ENCODE results near the gene TAF6L.
"Not testable (repeated sequence)": the region's sequence is repeated elsewhere in the genome, so short reads cannot be mapped to it uniquely, and the experiment has no call there.

Gene TAF6L

DNA sequence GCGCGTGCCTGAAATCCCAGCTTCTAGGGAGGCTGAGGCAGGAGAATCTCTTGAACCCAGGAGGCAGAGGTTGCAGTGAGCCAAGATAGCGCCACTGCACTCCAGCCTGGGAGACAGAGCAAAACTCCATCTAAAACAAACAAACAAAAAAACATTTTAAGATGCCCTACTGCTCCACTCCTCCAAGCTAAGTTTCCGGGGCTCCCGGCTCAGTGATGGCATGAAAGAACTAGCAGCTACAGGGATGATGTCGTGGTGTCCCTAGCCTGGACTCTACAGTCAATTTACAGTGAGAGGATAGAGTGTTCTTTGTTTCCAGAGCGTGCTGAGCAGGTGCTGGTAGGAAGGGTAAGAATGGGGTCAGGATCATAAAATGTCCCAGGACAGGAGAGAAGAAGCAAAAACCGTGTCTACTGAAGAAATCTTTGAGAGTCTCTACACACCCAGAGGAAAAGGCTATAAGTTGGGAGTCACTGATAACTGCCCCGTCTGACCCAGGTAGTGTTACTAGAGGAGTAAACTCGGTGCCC lies 16.0 kb upstream of the TAF6L start:
- no peak for DNase-seq (ENCODE audit: extremely low read depth in 1 of 2, low read depth in 1 of 2)

DNA sequence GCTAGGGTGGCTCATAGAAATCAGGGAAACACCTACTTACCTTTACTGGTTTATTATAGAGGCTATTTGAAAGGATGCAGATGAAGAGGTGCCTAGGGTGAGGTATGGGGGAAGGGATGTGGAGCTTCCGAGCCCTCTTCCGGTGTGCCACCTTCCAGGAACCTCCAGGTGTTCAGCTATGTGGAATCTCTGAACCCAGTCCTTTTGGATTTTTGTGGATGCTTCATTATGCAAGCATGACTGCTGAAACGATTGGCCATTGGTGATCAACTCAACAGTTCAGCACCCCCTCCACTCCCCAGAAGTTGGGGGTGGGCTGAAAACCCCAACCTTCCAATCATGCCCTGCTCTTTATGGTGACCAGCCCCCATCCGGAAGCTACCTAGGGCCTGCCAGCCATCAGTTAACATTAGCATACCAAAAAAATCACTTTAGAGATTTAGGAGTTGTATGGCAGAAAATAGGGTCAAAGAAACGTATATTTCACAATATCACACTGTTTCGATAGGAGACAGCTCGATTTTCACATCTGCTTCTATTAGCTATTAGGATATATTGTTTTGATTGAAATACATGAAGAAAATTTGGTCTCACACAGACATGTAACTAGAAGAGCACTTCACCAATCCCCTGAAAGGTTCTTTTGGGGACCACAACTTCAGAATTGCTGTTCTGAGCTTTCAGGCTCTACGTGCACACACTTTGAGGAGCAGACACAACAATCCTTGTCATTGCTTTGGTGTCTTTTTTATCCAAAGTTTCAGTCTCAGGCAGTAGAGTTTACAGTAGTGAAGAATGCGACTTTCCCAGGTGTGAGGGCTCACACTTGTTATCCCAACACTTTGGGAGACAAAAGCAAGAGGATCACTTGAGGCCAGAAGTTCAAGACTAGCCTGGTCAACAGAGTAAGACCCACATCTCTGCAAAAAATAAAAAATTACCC lies 13.1 kb upstream of the TAF6L start:
- no peak for DNase-seq (ENCODE audit: extremely low read depth in 1 of 2, low read depth in 1 of 2)

DNA sequence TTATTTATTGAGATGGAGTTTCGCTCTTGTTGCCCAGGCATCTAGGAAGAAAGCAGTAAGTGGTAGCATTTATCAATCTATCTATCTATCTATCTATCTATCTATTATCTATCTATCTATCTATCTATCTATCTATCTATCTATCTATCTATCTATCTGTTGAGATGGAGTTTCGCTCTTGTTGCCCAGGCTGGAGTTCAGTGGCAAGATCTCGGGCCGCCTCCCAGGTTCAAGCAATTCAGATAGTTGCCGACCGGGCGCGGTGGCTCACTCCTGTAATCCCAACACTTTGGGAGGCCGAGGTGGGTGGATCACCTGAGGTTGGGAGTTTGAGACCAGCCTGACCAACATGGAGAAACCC lies 10.3 kb upstream of the TAF6L start:
- not testable (repeated sequence) for DNase-seq (ENCODE audit: extremely low read depth in 1 of 2, low read depth in 1 of 2)

DNA sequence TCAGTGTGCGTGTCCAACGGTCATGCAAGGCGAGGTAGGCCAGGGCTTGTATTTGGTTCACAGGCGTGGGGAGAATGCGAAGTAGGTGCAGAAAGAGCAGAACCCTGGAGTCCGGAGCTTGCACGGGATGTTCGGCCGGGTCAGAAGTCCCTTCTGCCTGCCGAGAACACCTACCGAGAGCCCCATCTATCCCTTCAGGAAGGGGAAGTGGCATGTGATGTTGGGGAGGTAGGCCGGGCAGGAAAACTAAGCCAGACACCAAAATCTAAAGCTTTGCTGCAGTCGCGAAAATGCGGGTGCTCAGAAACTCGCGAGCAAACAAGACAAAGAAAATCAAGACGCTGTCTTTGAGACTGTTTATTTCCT lies 435 bp upstream of the TAF6L start:
- DNase-seq (ENCODE audit: extremely low read depth in 1 of 2, low read depth in 1 of 2) = no peak

DNA sequence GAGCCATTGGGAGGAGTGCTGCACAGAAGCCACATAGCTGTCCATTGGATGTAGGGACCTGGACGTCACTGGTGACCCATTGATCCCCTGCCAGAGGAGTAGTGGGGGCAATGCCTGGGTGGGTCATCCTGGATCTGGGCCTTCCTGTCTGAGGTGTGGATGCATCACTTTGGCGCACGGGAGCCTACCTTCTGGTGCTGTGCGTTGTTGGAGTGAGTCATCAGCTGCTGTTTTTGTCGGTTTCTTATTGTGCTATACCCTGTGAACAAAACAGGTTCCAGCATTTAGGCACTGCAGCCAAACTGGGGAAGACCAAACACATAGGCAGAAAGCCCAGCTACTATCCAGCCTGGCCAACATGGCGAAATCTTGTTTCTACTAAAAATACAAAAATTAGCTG lies 3.2 kb downstream of the TAF6L start:
- DNase-seq (ENCODE audit: extremely low read depth in 1 of 2, low read depth in 1 of 2) = no peak

DNA sequence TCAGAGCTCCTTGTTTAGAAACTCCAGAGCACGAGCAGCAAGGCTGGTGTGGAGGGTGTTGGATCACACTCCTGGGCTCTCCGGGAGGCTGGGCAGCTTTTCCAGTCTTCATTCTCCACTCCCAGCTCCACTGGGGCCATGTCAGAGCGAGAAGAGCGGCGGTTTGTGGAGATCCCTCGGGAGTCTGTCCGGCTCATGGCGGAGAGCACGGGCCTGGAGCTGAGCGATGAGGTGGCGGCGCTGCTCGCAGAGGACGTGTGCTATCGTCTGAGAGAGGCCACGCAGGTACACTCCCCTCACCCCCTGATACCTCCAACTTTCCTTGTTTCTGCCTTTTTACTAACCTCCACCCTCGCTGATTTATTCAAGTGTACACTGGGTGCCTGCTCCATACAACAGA lies 4.5 kb downstream of the TAF6L start:
- no peak for DNase-seq (ENCODE audit: extremely low read depth in 1 of 2, low read depth in 1 of 2)

DNA sequence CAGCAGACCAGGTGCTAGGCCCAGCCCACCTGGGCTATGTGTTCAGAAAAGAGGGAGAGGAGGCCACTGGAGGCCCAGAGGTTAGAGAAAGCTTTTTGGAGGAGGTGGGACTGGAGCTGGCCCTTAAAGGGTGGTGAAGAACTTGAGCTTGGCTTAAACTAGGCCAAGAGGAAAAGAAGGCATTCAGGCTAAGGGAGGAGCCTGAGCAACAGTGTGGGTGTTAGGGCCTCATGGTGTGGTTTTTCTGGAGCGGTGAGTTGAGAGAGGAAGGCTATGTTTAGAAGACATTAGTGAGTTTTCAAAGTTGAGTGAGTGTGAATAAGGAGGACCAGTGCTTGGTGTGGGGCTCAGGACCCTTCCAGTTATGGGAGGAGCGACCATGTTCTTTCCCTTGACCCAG lies 6.2 kb downstream of the TAF6L start:
- no peak for DNase-seq (ENCODE audit: extremely low read depth in 1 of 2, low read depth in 1 of 2)

DNA sequence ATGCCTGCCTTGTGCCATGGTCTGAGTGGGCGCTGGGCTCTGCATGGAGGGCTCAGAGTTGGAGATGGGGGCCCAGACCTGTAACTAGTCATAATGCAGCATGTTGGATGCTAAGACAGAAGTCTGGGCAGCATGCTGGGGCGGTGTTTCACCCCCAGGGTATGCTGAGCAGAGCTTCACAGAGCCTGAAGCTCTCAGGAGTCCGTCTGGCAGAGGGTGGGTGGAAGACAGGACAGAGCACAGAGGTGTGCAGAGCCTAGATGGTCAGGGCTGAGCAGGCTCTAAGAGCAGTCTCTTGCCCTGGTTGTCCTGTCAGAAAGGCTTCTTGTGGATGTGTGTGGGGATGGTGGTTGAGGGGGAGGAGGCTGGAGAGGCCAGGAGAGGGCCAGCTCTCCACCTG lies 7.2 kb downstream of the TAF6L start:
- no peak for DNase-seq (ENCODE audit: extremely low read depth in 1 of 2, low read depth in 1 of 2)

DNA sequence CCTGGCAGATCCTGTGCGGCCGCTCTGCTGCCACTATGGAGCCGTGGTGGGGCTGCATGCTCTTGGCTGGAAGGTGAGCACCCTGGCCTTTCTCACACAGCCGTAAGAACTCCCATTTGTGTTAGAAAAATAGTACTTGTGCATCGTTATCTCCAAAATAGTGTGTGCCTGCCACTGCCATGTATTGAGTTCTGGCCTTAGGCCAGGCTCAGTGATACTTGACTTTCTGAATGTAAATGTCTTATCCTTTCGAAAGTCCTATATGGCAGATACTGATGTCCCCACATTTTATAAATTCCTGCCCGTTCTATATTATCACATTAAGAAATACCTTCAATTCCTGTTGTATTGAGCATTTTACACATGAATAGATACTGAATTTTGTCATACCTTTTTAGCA lies 11.6 kb downstream of the TAF6L start:
- no peak for DNase-seq (ENCODE audit: extremely low read depth in 1 of 2, low read depth in 1 of 2)

DNA sequence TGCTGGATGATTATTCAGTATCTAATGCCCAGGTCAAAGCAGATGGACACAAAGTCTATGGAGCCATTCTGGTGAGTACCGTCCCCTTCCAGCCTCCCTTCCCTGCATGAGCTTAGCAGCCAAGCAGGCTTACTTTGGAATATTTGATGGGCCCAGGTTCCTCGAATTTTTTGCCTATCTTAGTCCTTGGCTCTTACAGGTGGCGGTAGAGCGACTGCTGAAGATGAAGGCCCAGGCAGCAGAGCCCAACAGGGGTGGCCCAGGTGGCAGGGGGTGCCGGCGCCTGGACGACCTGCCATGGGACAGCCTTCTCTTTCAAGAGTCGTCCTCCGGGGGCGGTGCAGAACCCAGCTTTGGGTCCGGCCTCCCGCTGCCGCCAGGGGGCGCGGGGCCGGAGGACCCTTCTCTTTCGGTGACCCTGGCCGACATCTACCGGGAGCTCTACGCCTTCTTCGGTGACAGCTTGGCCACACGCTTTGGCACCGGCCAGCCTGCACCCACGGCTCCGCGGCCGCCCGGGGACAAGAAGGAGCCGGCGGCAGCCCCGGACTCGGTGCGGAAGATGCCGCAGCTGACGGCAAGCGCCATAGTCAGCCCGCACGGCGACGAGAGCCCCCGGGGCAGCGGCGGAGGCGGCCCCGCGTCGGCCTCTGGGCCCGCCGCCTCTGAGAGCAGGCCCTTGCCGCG lies 15.3 kb downstream of the TAF6L start:
- peak; percentile 73 to 74 for DNase-seq (ENCODE audit: extremely low read depth in 1 of 2, low read depth in 1 of 2)

DNA sequence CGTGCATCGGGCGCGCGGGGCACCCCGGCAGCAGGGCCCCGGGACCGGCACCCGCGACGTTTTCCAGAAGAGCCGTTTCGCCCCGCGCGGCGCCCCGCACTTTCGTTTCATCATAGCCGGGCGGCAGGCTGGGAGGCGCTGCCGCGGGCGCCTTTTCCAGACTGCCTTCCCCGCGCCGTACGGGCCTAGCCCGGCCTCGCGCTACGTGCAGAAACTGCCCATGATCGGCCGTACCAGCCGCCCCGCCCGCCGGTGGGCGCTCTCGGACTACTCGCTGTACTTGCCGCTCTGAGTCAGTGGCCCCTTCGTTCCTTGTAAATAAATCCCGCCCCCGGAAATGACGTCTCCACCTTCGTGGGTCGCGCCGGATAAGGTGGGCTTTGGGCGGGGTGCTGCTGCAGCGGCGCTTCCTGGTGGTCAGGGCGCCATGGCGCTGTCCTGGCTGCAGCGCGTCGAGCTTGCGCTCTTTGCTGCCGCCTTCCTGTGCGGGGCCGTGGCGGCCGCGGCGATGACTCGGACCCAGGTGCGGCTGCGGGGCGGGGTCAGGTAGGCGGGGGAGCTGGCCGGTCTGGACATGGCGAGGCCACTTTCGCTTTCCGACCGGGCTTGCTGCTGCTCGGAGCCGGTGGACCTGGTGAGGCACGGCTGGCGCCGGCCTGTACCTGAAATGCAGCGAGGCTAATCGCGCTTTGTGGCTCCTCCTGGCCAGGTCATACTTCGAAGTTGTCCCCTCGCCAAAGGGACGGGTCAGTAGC lies 16.0 kb downstream of the TAF6L start, which contains the start of gene TMEM179B:
TSS of gene TMEM179B (plus strand) at position 398 of the 755 bp plus-strand sequence. CDS start at position 428, 30 bp downstream.
- peak; percentile 94 to 99 for DNase-seq (ENCODE audit: extremely low read depth in 1 of 2, low read depth in 1 of 2)

DNA sequence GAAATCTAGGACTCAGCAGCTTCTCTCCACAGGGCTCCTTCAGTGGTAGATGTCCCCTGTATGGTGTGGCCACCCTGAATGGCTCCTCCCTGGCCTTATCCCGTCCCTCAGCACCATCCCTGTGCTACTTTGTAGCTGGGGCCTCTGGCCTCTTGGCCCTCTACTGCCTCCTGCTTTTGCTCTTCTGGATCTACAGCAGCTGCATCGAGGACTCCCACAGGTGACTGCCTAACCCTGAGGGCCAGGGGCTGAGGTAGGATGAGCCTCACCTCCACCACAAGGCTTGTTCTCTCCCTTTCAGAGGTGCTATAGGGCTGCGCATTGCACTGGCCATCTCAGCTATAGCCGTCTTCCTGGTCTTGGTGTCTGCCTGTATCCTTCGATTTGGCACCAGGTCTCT lies 17.8 kb downstream of the TAF6L start:
- no peak for DNase-seq (ENCODE audit: extremely low read depth in 1 of 2, low read depth in 1 of 2)

DNA sequence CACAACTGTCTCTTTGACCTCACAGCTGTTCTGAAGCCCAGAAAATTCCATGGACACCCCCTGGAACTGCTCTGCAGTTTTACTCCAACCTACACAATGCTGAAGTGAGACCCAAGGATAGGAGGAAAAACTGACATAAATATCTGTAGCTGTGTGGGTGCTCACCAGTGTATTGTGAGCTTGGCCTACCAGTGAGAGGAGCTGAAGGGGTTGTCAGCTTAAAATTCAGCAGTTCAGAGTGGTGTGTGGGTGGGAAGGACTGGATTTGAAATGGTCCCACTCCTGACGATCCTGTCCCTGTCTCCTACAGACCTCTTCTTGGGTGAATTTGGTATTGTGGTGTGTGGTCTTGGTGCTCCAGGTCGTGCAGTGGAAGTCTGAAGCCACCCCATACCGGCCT lies 18.4 kb downstream of the TAF6L start:
- no peak for DNase-seq (ENCODE audit: extremely low read depth in 1 of 2, low read depth in 1 of 2)

DNA sequence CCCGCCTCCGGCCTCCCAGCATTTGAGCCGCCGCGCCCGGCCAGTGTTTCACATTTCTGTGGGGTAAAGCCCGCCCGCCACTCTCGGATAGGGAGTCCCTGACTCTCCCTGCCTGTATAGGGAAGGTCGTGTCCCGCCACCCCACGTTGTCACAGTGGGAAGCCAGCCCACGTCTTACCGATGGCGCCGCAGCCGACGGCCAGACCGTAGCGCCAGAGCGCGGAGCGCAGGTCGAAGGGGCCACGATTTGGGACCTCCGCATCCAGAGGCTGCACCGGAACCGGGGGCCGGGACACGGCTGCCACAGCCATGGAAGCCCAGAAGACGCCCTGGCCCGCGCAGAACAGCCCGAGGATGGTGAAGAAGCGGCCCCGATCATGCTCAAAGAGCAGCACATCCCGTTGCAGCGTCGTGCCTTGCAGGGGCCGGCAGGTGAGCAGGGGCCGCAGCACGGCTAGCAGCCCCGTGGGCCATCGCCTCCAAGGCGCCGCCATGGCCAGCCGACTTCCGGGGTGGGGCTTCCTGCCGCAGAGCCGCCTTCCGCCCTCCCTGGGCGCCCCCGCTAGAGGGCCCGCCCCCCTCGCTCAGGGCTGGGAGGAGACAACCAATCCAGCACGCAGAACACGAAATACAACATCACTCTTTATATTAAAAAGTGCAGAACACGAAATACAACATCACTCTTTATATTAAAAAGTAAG lies 20.5 kb downstream of the TAF6L start, which contains the start of gene TMEM223:
TSS of gene TMEM223 (minus strand) at position 506 of the 701 bp plus-strand sequence. CDS start at position 494, 12 bp downstream.
- DNase-seq (ENCODE audit: extremely low read depth in 1 of 2, low read depth in 1 of 2) = peak; percentile 84 to 86

DNA sequence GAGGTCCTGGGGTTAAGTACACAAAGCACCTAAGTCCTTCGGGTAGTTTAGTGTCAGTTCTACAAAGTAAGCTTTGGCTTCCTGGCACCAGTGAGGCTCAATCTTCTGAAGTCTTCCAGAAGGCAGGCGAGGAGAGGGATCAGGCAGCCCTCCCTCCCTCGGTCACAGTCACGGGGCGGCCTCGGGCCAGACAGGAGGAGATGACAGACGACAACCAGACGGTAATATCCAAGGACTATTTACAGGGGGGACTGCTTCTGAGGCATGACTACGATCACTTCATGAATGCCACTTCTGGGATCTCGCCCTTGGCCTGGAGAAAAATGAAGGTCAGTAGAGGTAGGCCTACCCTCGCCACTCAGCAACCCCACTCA lies 21.0 kb downstream of the TAF6L start:
- no peak for DNase-seq (ENCODE audit: extremely low read depth in 1 of 2, low read depth in 1 of 2)

DNA sequence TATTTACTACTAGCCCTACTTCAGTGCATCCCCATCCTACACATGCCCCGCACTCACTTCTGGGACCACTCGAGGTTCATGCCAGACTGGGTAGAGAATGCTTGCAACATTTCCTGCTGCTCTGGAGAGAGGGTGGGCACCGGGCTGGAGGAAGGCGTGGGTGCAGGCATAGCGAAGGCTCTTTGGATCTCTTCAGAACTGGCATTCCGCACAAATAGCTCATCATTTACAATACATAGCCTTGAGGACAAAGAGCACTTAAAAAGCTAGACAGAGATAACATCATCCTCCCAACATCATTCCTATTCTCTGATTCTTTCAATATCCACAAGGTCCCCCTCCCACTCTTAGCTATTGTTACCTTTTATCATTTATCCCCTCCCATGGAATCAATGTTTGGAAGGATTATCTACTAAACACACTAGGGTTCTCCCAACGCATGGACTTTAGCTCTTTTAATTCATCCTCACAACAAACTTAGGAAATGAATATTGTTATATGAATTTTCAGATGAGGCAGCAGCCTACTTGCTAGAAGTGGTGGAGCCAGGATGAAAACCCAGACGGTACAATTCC lies 23.1 kb downstream of the TAF6L start:
- DNase-seq (ENCODE audit: extremely low read depth in 1 of 2, low read depth in 1 of 2) = no peak

DNA sequence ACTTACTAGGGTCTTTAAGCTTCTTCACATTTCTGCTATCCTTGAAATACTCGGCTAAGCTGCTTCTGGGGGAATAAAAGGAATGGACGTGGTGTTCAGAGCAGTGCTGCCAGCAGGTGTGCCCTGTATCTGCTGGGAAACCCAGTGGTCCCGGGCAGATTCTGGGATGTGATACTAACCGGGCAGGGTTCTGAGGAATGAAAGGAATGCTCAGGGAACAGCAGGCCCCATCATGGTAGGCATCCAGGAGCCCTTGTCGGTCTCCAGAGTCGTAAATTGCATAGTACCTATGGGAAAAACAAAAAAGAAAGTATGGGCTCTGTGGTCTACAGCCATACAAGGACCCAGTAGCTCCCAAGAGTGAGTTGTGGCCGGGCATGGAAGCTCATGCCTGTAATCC lies 25.1 kb downstream of the TAF6L start:
- no peak for DNase-seq (ENCODE audit: extremely low read depth in 1 of 2, low read depth in 1 of 2)

DNA sequence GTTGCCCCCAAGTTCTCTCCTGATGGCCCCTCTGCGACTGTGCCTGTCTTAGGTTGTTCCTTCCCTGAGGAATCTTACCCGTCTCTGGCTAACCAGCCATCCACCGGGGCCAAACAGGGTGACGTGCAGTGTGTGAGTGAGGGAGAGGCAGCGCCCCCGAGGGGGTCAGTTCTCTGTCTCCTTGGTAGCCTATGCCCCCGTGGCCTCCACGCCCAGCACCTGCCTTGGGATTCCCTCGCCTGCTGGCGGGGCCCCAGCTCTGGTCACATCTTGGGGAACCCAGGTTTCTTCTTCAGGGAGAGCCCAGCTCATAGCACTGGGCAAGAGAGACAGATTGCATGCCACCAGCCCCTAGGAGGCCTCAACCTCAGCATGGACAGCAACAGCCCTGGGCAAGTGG lies 28.3 kb downstream of the TAF6L start:
- DNase-seq (ENCODE audit: extremely low read depth in 1 of 2, low read depth in 1 of 2) = no peak

DNA sequence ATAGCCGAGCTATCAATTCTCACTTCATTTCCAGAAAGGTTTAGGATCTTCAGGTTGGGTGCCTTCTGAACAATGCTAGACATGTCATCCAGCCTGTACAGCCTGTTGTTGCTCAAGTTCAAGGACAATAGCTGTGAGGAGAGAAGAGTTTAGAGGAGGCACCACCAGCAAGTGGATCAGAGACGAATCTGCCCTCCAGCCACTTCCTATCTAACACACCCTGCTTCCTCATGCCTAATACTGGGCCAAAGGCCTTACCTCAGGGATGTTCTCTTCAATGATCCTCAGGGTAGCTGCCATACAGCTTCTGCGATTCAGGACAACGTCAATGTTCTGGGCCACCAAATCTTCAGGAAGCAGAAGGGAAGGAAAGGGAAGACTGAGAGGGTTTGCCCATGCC lies 29.9 kb downstream of the TAF6L start:
- no peak for DNase-seq (ENCODE audit: extremely low read depth in 1 of 2, low read depth in 1 of 2)

All from stimulated activated CD8-positive, alpha-beta memory T cell treated with anti-CD3 and anti-CD28 coated beads, Interleukin-7, amount 100 ng/mL, for 48 hours (primary cell).